ENCODE results near the gene CEP112. TPM values are rescaled to one million over a fixed set of nuclear protein-coding genes. Genes with fewer than 3 reads are reported as not detected.

The CEP112 gene
- total and polyA plus RNA-seq, 2 of the 4 experiments (the other 2 are of a cell fraction), result 2.5 to 5.6 TPM

DNA sequence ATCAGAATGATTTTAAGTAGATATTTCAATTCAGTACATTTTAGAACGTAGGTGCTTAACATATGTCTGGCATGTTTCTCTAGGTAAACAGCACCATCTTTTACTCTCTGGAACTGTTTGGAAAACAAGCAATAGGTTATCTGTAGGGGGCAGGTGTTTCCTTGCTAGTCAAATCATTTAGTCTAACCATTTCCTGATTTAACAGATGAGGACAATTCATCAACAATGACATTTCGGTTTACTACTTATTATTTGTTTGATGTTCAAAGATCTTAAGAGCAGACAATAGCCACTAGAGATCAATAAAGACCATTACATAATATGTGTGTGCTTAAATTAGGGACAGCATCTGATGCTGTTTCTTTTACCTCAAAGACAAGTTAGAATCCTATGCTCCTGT lies 173.1 kb downstream of the CEP112 start:
- Histone ChIP-seq H3K4me2 (ENCODE audit: low read depth, low read length) (no peak overlapping the region), H3K18ac (ENCODE audit: low read depth, low read length) (no peak overlapping the region), H3K9me3 (ENCODE audit: control insufficient read depth, insufficient read depth, low read length) (no peaks in the 10 kb centered on the region), H3K27ac (ENCODE audit: insufficient read depth, low read length) (no peak overlapping the region), H4K20me1 (ENCODE audit: insufficient read depth, low read length) (no peaks in the 10 kb centered on the region), H2AFZ (replicated peaks; ENCODE audit: low read length, poor library complexity) (no peak overlapping the region), H2AK5ac (ENCODE audit: low read depth, low read length) (no peak overlapping the region), H4K8ac (ENCODE audit: low read depth in 2 of 2, low read length in 2 of 2) (no peak overlapping the region), H2BK20ac (ENCODE audit: low read depth, low read length) (no peak overlapping the region), H3K4ac (ENCODE audit: low read depth, low read length) (no peak overlapping the region), H4K91ac (ENCODE audit: insufficient read depth, low read depth, low read length) (no peak overlapping the region), H2BK15ac (ENCODE audit: low read depth, low read length) (no peak overlapping the region), H3K9me1 (ENCODE audit: insufficient read depth, low read length) (no peaks in the 10 kb centered on the region), H3K79me1 (ENCODE audit: low read depth in 1 of 2, low read length in 2 of 2) (no peaks in the 10 kb centered on the region), H2BK120ac (ENCODE audit: low read depth, low read length) (no peak overlapping the region), H3K14ac (replicated peaks; ENCODE audit: low read depth, low read length) (no peak overlapping the region), H2AK9ac (replicated peaks; ENCODE audit: low read depth, low read length, poor library complexity) (no peak overlapping the region), H3K4me1 (ENCODE audit: control insufficient read depth, insufficient read depth, low read length) (no peaks in the 10 kb centered on the region), H3K4me3 (ENCODE audit: insufficient read depth, low read depth, low read length) (no peak overlapping the region), H3K23ac (ENCODE audit: low read depth, low read length) (no peak overlapping the region), H3K36me3 (ENCODE audit: control insufficient read depth, insufficient read depth, low read length) (no peaks in the 10 kb centered on the region), H3K27me3 (ENCODE audit: control insufficient read depth, insufficient read depth, low read length) (no peaks in the 10 kb centered on the region), H4K5ac (ENCODE audit: low read depth, low read length) (no peak overlapping the region), H3K56ac (ENCODE audit: extremely low read depth, insufficient read depth, low read length) (no peak overlapping the region), H3K9ac (ENCODE audit: low read depth, low read length) (no peak overlapping the region), H2BK5ac (ENCODE audit: low read depth, low read length, poor library complexity, severe bottlenecking) (no peak overlapping the region)
- dilution Hi-C loops (cut with HindIII; ENCODE audit: low sequenced_read_pairs, unreplicated experiment), result no loop called here
- TF ChIP-seq, protein P1, sequence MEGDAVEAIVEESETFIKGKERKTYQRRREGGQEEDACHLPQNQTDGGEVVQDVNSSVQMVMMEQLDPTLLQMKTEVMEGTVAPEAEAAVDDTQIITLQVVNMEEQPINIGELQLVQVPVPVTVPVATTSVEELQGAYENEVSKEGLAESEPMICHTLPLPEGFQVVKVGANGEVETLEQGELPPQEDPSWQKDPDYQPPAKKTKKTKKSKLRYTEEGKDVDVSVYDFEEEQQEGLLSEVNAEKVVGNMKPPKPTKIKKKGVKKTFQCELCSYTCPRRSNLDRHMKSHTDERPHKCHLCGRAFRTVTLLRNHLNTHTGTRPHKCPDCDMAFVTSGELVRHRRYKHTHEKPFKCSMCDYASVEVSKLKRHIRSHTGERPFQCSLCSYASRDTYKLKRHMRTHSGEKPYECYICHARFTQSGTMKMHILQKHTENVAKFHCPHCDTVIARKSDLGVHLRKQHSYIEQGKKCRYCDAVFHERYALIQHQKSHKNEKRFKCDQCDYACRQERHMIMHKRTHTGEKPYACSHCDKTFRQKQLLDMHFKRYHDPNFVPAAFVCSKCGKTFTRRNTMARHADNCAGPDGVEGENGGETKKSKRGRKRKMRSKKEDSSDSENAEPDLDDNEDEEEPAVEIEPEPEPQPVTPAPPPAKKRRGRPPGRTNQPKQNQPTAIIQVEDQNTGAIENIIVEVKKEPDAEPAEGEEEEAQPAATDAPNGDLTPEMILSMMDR (conservative IDR thresholded peaks at IDR 0.05; ENCODE audit: low read depth, low read length), result no peak
- TF ChIP-seq, protein P2, sequence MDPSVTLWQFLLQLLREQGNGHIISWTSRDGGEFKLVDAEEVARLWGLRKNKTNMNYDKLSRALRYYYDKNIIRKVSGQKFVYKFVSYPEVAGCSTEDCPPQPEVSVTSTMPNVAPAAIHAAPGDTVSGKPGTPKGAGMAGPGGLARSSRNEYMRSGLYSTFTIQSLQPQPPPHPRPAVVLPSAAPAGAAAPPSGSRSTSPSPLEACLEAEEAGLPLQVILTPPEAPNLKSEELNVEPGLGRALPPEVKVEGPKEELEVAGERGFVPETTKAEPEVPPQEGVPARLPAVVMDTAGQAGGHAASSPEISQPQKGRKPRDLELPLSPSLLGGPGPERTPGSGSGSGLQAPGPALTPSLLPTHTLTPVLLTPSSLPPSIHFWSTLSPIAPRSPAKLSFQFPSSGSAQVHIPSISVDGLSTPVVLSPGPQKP (IDR thresholded peaks at IDR 0.05; ENCODE audit: borderline replicate concordance, low read depth, low read length), result no peak
- no peak for TF ChIP-seq MXI1 (IDR thresholded peaks at IDR 0.05; ENCODE audit: borderline replicate concordance, low read depth, low read length)
- TF ChIP-seq CHD1 (IDR thresholded peaks at IDR 0.05; ENCODE audit: low read depth, low read length), result no peak
- no peak for TF ChIP-seq BHLHE40 (IDR thresholded peaks at IDR 0.05; ENCODE audit: low read depth, low read length)
- no peak for TF ChIP-seq RAD21 (IDR thresholded peaks at IDR 0.05; ENCODE audit: low read length)
- TF ChIP-seq POLR2A (IDR thresholded peaks at IDR 0.05; ENCODE audit: low read depth, low read length), result no peak
- TF ChIP-seq MAFK (IDR thresholded peaks at IDR 0.05; ENCODE audit: low read depth, low read length), result no peak
- no peak for TF ChIP-seq NFE2L2 (IDR thresholded peaks at IDR 0.05; ENCODE audit: low read depth, low read length)
- no peak for TF ChIP-seq FOS (IDR thresholded peaks at IDR 0.05; ENCODE audit: low read depth, low read length)
- no peak for TF ChIP-seq RCOR1 (IDR thresholded peaks at IDR 0.05; ENCODE audit: insufficient replicate concordance, low read length)
- TF ChIP-seq SMC3 (IDR thresholded peaks at IDR 0.05; ENCODE audit: low read depth, low read length), result no peak
- TF ChIP-seq, protein P3, sequence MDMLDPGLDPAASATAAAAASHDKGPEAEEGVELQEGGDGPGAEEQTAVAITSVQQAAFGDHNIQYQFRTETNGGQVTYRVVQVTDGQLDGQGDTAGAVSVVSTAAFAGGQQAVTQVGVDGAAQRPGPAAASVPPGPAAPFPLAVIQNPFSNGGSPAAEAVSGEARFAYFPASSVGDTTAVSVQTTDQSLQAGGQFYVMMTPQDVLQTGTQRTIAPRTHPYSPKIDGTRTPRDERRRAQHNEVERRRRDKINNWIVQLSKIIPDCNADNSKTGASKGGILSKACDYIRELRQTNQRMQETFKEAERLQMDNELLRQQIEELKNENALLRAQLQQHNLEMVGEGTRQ (IDR thresholded peaks at IDR 0.05; ENCODE audit: low read depth, low read length), result no peak
- ATAC-seq (ENCODE audit: low read depth), result no peak
- intact Hi-C loops (cut with micrococcal nuclease), result no loop called here
- in situ Hi-C loops (cut with MboI; ENCODE audit: low sequenced_read_pairs), result no loop called here
- no peak for DNase-seq
- no TSS peak for BruUV-seq (replicated peaks)
- POLR2A ChIA-PET (ENCODE audit: unreplicated experiment), result no interaction called here
- CTCF ChIA-PET, result no interaction called here
- no CpG with 5 or more reads among the region's 2 CpGs for WGBS, 2 experiments (ENCODE audit: extremely low coverage in 2 of 2, insufficient read length in 1 of 2)

Measured in IMR-90 (cell line).